Left ventricle myocardium superior (tissue), 1 donor: Measurements from ENCODE around the gene TSPAN10. TPM values are rescaled to one million over a fixed set of nuclear protein-coding genes. Genes with fewer than 3 reads are reported as not detected.

Experiments
- microRNA-seq: library from miRNA; unstranded; fragments of <30 nt; microRNA quantifications from one replicate; pipeline ENCODE4 v1.2.0, GENCODE V29; 2020; ENCODE audit warnings: borderline number of aligned reads
- total RNA-seq: library from RNA; stranded (reverse); fragmentation: NEBNext Ultra II Directional; extraction: Animal tissue kit (Norgen Biotek cat#: 25700); gene quantifications from one replicate; pipeline ENCODE4 v1.2.1, GENCODE V29; 2021
- donor health status: DM: no; HTN: yes; CAD: no; lungs with severe emphysema.

Gene TSPAN10
- total RNA-seq, 1 donor from 2014 or later: not detected

Small RNA genes lying within 50 kb of the gene (microRNA-seq; reads per million reads assigned to microRNA genes)
- gene MIR6786: not detected

Other genes with a start within 250 kb of the TSPAN10 start
- gene BAHCC1, start 241.7 kb upstream of the TSPAN10 start, total RNA-seq: 8.6 TPM
- 357 TPM for gene ACTG1, start 124.4 kb upstream of the TSPAN10 start, total RNA-seq
- 0.50 TPM for gene FSCN2, start 108.8 kb upstream of the TSPAN10 start, total RNA-seq
- gene FAAP100, start 84.8 kb upstream of the TSPAN10 start, total RNA-seq: 15.4 TPM
- 86.4 TPM for gene NPLOC4, start 84 bp upstream of the TSPAN10 start, total RNA-seq
- not detected for gene PDE6G, start 19.3 kb downstream of the TSPAN10 start, total RNA-seq
- 12.4 TPM for gene OXLD1, start 29.4 kb downstream of the TSPAN10 start, total RNA-seq
- 6.2 TPM for gene CCDC137, start 29.5 kb downstream of the TSPAN10 start, total RNA-seq
- 12.0 TPM for gene ARL16, start 46.6 kb downstream of the TSPAN10 start, total RNA-seq
- 42.1 TPM for gene HGS, start 46.8 kb downstream of the TSPAN10 start, total RNA-seq
- 184 TPM for gene MRPL12, start 66.2 kb downstream of the TSPAN10 start, total RNA-seq
- gene SLC25A10, start 75.1 kb downstream of the TSPAN10 start, total RNA-seq: 8.6 TPM
- gene GCGR, start 167.0 kb downstream of the TSPAN10 start, total RNA-seq: not detected
- 103 TPM for gene MCRIP1, start 196.1 kb downstream of the TSPAN10 start, total RNA-seq
- 0.67 TPM for gene PPP1R27, start 197.9 kb downstream of the TSPAN10 start, total RNA-seq
- gene P4HB, start 223.3 kb downstream of the TSPAN10 start, total RNA-seq: 362 TPM
- 114 TPM for gene ARHGDIA, start 234.1 kb downstream of the TSPAN10 start, total RNA-seq